Uterus (tissue), 2 donors: ENCODE measurements around the gene COCH.

ENCODE experiments used
- CTCF ChIP-seq, 4 experiments: fragments of 200-600 bp in 2 of 4; fragments of 450-650 bp in 2 of 4; sonication (generic) in 2 of 4; IDR thresholded peaks; one replicate each; pipeline ENCODE4 v1.5.1; 2016 to 2019; ENCODE audit warnings: antibody characterized with exemption in 4 of 4, mild to moderate bottlenecking in 2 of 4, moderate library complexity in 1 of 4
- POLR2A ChIP-seq, 2 donors: fragments of 450-650 bp; IDR thresholded peaks; one replicate each; pipeline ENCODE4 v1.6.1; 2016; ENCODE audit warnings: antibody characterized with exemption in 2 of 2, mild to moderate bottlenecking in 1 of 2, moderate library complexity in 1 of 2

- TF ChIP-seq CTCF (IDR thresholded peaks at IDR 0.05), result no peak
- no peak for TF ChIP-seq POLR2A (IDR thresholded peaks at IDR 0.05)
These were observed 1.8 kb upstream of the COCH start for GRCh38 chr14:30872602-30873001.
